Breast epithelium (tissue), 4 donors: Measurements from ENCODE around the gene COL9A1. TPM values are rescaled to one million over a fixed set of nuclear protein-coding genes. Genes with fewer than 3 reads are reported as not detected.

Source experiments
- DNase-seq, 2 donors: peaks; one replicate each; pipeline ENCODE4 v3.0.0-alpha.2; 2019; ENCODE audit warnings: low spot score in 2 of 2
- H3K27ac ChIP-seq, 2 donors: fragments of 200-600 bp; sonication (generic) in 1 of 2; one replicate each; pipeline ENCODE4 v1.5.1; 2016 to 2019; ENCODE audit warnings: mild to moderate bottlenecking in 1 of 2
- H3K27me3 ChIP-seq, 2 donors: fragments of 200-600 bp; sonication (generic) in 1 of 2; one replicate each; pipeline versions ENCODE4 v1.5.1 to v1.6.0; 2017 to 2019; ENCODE audit warnings: control low read depth in 1 of 2, mild to moderate bottlenecking in 1 of 2
- H3K36me3 ChIP-seq: fragments of 200-600 bp; one replicate; pipeline ENCODE4 v1.5.1; 2019
- H3K4me1 ChIP-seq, 2 donors: fragments of 200-600 bp; sonication (generic); one replicate each; pipeline ENCODE4 v1.5.1; 2016 to 2019; ENCODE audit warnings: control low read depth in 1 of 2
- H3K4me3 ChIP-seq, 3 donors: fragments of 200-600 bp; sonication (generic); 1 replicate in 2 of 3; 2 replicates in 1 of 3; pipeline ENCODE4 v1.5.1; 2016 to 2019; ENCODE audit warnings: mild to moderate bottlenecking in 3 of 3, moderate library complexity in 2 of 3
- H3K9me3 ChIP-seq, 2 donors: fragments of 200-600 bp; sonication (generic) in 1 of 2; one replicate each; pipeline ENCODE4 v1.5.1; 2016 to 2019; ENCODE audit warnings: control low read depth in 1 of 2
- CTCF ChIP-seq, 3 donors: fragments of 450-650 bp; IDR thresholded peaks; one replicate each; pipeline ENCODE4 v1.5.1; 2016 to 2017; ENCODE audit warnings: antibody characterized with exemption in 3 of 3, mild to moderate bottlenecking in 3 of 3, moderate library complexity in 3 of 3
- POLR2A ChIP-seq: fragments of 450-650 bp; IDR thresholded peaks from one replicate; pipeline ENCODE4 v1.6.1; 2016; ENCODE audit warnings: antibody characterized with exemption, mild to moderate bottlenecking, moderate library complexity
- POLR2AphosphoS5 ChIP-seq, 3 donors: sonication (generic); formaldehyde crosslinking; IDR thresholded peaks; one replicate each; pipeline ENCODE4 v1.6.1; 2017; ENCODE audit warnings: antibody characterized with exemption in 3 of 3
- intact Hi-C: fragments of 100-400 bp; cut with DNase I; formaldehyde crosslinking; loops from one replicate; pipeline ENCODE4 v1.15.1; 2023; ENCODE audit warnings: low total_unique reads
- total RNA-seq, 3 donors: library from RNA; depleted of rRNA; stranded (reverse); fragments of >200 nt; gene quantifications; one replicate each; pipeline ENCODE4 v1.1.0, GENCODE V29; 2016

The COL9A1 gene
- total RNA-seq, 3 donors from 2014 or later: 0.32 TPM; not detected in 2

GRCh38 chr6:70254784-70255183, 48.1 kb downstream of the COL9A1 start:
- no peaks in the 10 kb centered on the region for H3K4me1 ChIP-seq
- H3K4me3 ChIP-seq: no peak overlapping the region
- no peaks in the 10 kb centered on the region for H3K36me3 ChIP-seq
- TF ChIP-seq CTCF (IDR thresholded peaks at IDR 0.05) (no peak), POLR2A (no peak), POLR2AphosphoS5 (IDR thresholded peaks at IDR 0.05) (no peak)
- intact Hi-C loops: no loop called here
- no peak for DNase-seq
- H3K9me3 ChIP-seq: no peaks in the 10 kb centered on the region
- H3K27ac ChIP-seq: no peak overlapping the region
- no peaks in the 10 kb centered on the region for H3K27me3 ChIP-seq

GRCh38 chr6:70253923-70254322, 49.0 kb downstream of the COL9A1 start:
- DNase-seq: no peak
- Histone ChIP-seq H3K36me3 (no peaks in the 10 kb centered on the region), H3K4me3 (no peak overlapping the region), H3K4me1 (no peaks in the 10 kb centered on the region), H3K9me3 (no peaks in the 10 kb centered on the region), H3K27ac (no peak overlapping the region), H3K27me3 (no peaks in the 10 kb centered on the region)
- intact Hi-C loops: no loop called here
- no peak for TF ChIP-seq POLR2AphosphoS5 (IDR thresholded peaks at IDR 0.05)
- TF ChIP-seq CTCF (IDR thresholded peaks at IDR 0.05): no peak
- no peak for TF ChIP-seq POLR2A

GRCh38 chr6:70252604-70253003, 50.3 kb downstream of the COL9A1 start:
- Histone ChIP-seq H3K4me3 (no peak overlapping the region), H3K4me1 (no peaks in the 10 kb centered on the region), H3K27ac (no peak overlapping the region), H3K9me3 (no peaks in the 10 kb centered on the region), H3K27me3 (no peaks in the 10 kb centered on the region), H3K36me3 (no peaks in the 10 kb centered on the region)
- intact Hi-C loops: no loop called here
- DNase-seq: no peak
- TF ChIP-seq POLR2A (no peak), CTCF (IDR thresholded peaks at IDR 0.05) (no peak), POLR2AphosphoS5 (IDR thresholded peaks at IDR 0.05) (no peak)

GRCh38 chr6:70246118-70246517, 56.8 kb downstream of the COL9A1 start:
- no peaks in the 10 kb centered on the region for H3K4me1 ChIP-seq
- H3K27ac ChIP-seq: no peak overlapping the region
- DNase-seq: no peak
- TF ChIP-seq POLR2AphosphoS5 (IDR thresholded peaks at IDR 0.05) (no peak), CTCF (IDR thresholded peaks at IDR 0.05) (no peak), POLR2A (no peak)
- no peaks in the 10 kb centered on the region for H3K36me3 ChIP-seq
- H3K27me3 ChIP-seq: no peaks in the 10 kb centered on the region
- intact Hi-C loops: loop anchor here (5.0 kb wide), 1 partner anchor 286 kb away; no protein-coding TSS in a partner anchor
- H3K9me3 ChIP-seq: no peaks in the 10 kb centered on the region
- H3K4me3 ChIP-seq: no peak overlapping the region

GRCh38 chr6:70241991-70242420, 60.9 kb downstream of the COL9A1 start:
- Histone ChIP-seq H3K27me3 (no peaks in the 10 kb centered on the region), H3K27ac (no peak overlapping the region), H3K9me3 (no peaks in the 10 kb centered on the region), H3K36me3 (no peaks in the 10 kb centered on the region), H3K4me1 (no peaks in the 10 kb centered on the region), H3K4me3 (no peak overlapping the region)
- intact Hi-C loops: no loop called here
- TF ChIP-seq CTCF (IDR thresholded peaks at IDR 0.05) (no peak), POLR2AphosphoS5 (IDR thresholded peaks at IDR 0.05) (no peak), POLR2A (no peak)
- DNase-seq: no peak
